CD4-positive, alpha-beta T cell treated with Interleukin-15 for 4 hours (primary cell): ENCODE results near the gene TTC9C.
"Not testable (repeated sequence)": the region's sequence is repeated elsewhere in the genome, so short reads cannot be mapped to it uniquely, and the experiment has no call there.

Experiments
- DNase-seq: peaks from one replicate; pipeline ENCODE4 v3.0.0-alpha.2; 2020; ENCODE audit warnings: low spot score

Gene TTC9C

GRCh38 chr11:62709247-62710000 lies 18.9 kb upstream of the TTC9C start:
- DNase-seq, result peak; percentile 98

DNA sequence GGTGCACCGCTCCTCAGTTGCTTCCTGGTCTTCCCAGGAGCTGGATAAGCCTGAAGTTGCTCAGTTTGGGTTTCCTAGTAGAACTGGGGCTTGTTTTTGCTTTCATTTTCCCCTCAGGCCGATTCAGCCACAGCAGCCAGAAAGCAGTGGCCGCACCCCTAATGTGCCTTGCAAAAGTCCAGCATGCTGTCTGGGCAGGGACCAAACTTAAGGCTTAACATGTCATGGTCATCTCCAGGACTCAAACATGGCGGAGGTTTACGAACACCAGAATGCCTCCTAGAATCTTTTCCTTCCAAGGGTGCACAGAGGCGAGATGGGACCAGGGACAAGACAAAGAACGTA lies 18.3 kb upstream of the TTC9C start:
- DNase-seq, result peak; percentile 22

- no peak for DNase-seq
These were observed 15.9 kb upstream of the TTC9C start for GRCh38 chr11:62712276-62712812.

GRCh38 chr11:62712861-62713260 lies 15.4 kb upstream of the TTC9C start:
- DNase-seq, result peak; percentile 20

DNA sequence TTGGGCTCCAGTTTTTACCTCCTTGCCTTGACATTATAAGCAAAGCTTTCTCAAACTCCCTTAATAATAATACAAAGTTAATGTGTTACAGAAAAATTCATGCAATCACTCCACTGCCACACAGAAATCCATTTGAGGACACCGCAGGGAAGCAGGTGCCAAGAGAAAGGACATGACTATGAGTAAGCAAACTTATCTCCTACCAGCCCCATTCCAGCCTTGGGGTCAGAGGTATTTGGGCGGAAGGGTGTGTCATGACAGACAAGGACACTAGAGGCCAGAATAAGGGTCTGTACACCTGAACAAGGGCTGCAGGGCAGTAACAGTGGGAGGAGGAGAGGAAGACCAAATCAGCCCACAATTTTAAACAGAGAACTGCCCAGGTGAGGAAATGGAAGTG lies 14.9 kb upstream of the TTC9C start:
- DNase-seq, result no peak

DNA sequence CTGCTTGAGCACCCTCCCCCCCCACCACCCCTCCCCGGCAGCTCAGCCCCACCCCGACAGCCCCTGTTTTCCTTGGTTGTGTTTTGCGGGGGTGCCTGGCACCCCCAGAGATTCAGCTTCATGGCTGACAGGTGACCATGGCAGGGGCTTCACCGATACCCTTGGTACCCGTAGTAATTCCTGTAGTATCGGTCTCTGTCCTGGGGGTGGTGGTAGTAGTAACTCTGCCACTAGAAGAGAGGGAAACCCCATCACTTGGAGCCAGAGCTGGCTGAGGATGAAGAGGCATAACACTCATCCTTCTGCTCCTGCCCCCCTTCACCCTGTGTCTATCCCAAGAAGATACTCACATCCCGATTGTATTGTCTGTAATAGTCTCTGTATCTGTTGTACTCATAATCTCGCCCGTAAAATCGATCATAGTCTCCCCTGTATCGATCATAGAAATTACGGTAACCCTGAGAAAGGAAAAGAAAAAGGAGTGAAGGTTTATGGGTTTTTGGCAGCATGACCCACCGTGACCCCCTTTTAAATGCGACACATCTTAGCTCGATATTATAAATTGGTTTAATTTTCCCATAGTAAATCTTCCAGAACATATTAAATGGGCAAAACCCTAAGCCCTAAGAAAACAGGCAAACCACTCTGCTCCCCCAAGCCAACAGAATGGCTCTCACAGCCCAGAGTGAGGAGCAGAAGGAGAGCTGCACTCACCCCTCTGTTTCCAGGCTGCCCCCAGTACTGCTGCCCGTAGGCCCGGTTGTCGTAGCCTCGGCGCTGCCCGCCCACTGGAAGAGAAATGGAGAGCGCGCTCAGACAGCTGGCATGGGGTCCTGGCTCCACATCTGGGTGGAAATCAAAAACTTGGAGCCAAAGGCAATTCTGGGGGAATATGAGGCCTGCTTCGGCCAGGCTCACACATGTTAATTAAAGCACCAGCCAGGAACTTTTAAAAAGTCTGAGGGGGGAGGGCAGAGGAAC lies 12.8 kb upstream of the TTC9C start:
- no peak for DNase-seq

DNA sequence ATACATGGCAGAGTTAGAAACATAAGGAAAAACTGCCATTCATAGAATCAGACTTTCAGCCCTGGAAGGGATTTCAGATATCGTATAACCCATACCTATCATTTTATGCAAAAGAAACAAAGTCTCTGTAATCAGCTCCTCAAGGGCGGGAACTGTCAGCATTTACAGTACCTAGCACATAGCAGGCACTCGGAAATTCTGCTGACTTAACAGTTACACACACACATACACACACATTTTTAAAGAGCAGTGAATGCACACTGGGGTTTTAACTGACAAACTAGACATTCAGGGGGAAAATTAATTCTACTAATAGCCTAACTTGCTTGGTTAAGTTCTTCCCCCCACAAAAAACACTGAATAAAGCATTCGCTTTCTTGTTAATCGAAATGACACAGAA lies 12.1 kb upstream of the TTC9C start:
- DNase-seq, result no peak

DNA sequence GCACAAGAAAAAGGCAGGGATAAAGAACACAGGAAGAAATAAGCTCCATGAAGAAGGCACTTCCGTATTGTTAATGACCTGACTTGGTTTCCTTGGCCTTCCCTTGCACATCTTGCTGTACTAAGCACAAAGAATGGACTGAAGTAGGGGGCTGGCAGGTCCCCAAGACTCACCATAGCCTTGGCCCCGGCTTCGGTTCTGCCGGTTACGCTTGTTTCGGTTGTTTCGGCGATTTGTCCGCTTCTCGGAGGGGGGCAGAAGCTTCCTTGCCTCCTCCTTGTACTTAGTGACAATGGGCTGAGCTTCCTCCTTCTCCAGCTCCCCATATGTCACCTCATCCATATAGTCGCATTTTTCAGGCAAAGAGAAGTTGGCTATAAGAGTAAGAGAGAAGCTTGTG lies 11.5 kb upstream of the TTC9C start:
- no peak for DNase-seq

DNA sequence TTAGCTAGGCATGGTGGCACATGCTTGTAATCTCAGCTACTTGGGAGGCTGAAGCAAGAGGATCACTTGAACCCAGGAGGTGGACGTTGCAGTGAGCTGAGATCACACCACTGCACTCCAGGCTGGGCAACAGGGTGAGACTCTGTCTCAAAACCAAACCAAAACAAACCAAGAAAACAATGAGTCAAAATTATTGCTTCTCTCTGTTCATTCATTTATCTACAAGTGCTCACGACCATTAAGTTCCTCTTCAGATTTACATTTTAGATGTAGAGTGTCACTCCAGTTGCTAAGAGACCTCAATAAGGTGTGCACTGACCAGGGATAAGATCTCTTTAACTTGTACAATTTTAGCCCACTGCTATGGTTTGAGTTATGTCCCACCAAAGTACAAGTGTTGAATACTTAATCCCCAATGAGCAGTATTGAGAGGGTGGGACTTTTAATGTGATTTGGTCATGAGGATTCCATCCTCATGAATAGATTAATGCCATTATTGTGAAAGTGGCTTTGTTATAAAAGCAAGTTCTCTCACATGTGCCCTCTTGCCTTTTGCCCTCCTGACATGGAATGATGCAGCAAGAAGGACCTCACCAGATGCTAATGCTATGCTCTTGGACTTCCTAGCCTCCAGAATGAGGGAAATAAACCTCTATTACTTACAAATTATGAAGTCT lies 8.8 kb upstream of the TTC9C start:
- no peak for DNase-seq

DNA sequence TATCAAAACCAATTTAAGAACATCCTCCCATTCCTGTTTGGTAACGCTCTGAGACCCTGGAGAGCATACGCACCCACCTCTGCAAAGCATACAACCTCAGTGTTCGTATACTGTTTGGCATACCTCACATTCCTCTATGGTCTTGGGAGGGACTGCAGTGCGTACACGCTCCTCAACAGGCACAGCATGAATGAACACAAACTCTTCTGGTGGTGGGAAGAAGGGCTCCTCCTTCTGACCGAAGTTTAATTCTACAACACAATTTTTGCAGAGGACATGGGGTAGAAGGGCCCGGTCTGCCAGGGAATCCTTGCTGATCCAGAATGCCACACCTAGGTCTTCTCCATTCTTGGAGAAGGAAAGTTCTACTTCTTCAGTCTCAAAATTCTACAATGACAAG lies 6.3 kb upstream of the TTC9C start:
- DNase-seq, result no peak

DNA sequence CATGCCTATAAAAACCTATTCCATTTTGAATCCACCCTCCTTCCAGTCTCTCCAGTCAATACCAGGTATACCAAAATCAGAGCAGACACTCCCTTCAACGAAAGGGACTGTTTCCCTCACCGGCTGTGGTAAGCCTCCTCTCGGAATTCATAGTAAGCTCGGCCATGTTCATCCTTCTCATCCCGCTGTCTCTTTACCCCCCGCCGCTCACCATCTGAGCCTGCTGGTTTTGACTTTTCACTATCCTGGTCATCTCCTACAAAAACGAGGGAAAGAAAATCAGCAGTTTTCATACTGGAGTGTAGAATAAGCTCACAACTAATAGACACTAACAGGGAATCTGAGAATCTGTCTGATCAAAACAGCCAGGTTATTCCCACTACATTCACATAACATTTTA lies 4.1 kb upstream of the TTC9C start:
- no peak for DNase-seq

GRCh38 chr11:62725646-62726045 lies 2.6 kb upstream of the TTC9C start:
- DNase-seq, result no peak

GRCh38 chr11:62726156-62726914 lies 2.0 kb upstream of the TTC9C start:
- peak; percentile 13 for DNase-seq

GRCh38 chr11:62726915-62727164 lies 1.4 kb upstream of the TTC9C start:
- no peak for DNase-seq

DNA sequence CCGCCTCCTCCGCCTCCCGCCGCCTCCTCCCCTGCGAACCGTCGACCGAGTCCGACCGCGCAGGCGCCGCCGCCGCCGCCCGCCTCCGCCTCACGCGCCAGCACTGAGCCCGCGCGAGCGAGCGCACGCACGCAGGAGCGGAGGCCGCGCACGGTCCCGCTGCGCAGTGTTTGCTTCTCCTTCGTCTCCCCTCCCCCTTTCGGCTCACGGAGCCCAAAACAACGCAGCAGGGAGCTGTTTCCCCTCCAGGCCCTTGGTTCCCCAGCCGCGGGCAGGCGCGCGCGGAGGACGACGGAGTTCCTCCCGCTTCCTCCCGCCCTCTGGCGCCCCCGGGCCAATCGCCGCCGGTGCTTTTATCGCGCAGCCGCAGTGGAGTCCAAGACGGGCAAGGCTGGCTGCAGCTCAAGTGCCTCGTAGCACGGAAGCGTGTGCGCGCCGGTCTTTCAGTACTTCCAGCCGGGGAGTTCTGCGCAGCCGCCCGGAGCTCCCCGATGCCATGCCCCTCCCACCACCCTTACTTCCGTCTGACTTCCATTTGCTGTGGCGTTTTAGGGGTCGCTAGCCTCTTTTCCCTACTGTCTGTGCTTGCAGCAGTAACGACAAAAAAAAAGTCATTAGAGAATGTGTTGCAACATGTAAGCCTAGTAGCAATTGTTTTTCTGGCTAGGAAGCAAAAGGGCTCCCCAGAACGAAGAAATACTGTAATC lies 968 bp upstream of the TTC9C start, which contains the start of gene HNRNPUL2:
HNRNPUL2 (minus strand) TSS at position 293 of the 707 bp plus-strand sequence. CDS start 301 bp downstream, outside the sequence.
- peak; percentile 99 for DNase-seq

- peak; percentile 96 for DNase-seq
These were observed 465 bp upstream of the TTC9C start for GRCh38 chr11:62727872-62728170.

DNA sequence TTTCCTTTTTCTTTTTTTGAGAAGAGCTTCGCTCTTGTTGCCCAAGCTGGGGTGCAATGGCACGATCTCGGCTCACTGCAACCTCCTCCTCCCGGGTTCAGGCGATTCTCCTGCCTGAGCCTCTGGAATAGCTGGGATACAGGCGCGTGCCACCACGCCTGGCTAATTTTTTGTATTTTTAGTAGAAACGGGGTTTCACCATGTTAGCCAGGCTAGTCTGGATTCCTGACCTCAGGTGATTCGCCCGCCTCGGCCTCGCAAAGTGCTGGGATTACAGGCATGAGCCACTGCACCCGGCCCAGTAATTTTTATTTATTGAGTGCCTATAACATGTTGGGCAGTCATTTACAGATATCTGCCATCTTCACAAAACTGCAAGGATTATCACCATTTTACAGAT lies 1.8 kb downstream of the TTC9C start:
- not testable (repeated sequence) for DNase-seq

DNA sequence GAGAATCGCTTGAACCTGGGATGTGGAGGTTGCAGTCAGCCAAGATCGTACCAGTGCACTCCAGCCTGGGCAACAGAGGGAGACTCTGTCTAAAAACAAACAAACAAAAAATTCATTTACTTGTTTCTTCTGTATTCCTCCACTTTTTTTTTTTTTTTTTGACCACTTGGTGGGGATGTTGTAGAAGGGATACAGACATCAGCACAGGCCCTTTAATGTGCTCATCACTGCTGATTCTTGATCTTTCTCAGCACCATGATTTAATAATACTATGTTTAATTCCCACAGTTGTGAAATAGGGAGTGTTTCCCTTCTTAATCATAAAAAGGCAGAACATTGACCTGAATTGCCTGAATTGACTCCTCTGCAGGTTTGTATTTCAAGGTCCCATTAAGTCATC lies 4.5 kb downstream of the TTC9C start:
- DNase-seq, result no peak

DNA sequence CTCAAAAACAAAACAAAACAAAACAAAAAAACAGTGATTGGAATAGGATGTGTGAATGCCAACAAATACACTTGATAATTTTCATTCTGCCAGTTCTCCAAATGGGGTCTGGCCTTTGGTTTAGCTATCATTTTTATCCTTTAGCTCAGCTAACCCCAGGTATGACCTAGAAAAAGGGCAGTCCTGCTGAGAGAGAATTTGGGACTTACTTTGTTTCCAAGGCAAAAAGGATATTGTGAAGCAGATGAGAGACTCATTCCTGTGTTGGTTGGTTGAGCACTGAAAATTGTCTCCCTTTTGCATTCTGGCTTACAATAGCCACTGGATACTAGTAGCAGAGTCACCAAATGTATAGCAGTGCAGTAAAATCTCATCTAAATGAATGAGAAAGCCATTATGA lies 8.9 kb downstream of the TTC9C start:
- DNase-seq, result no peak

DNA sequence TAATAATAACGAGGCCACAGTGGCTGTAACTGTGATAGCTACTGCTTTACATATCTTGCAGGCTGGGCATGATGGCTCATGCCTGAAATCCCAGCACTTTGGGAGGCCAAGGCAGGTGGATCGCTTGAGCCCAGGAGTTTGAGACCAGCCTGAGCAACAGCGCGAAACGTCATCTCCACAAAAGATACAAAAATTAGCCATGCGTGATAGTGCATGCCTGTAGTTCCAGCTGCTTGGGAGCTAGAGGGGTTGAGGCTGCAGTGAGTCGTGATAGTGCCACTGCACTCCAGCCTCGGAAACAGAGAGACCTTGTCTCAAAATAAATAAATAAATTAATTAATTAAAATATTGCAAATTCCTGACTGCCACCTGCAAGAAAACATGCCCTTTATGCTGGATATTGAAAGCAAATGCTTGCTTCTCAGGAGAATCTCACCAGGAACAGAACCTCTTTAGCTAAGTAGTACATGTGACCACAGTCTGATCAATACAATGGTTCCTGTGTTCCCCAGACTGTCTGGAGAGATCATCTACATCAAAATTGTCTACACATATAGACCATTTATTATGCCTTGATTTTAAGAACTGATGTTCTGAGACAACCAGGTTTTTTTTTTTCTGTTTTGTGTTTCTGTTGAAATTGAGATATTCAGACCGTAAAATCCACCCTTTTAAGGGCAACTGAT lies 19.3 kb downstream of the TTC9C start:
- DNase-seq, result no peak

GRCh38 chr11:62749931-62750330 lies 21.6 kb downstream of the TTC9C start:
- not testable (repeated sequence) for DNase-seq
